Measurements from ENCODE around the gene IGSF8.
"Not testable (repeated sequence)": the region's sequence is repeated elsewhere in the genome, so short reads cannot be mapped to it uniquely, and the experiment has no call there.

IGSF8 gene

DNA sequence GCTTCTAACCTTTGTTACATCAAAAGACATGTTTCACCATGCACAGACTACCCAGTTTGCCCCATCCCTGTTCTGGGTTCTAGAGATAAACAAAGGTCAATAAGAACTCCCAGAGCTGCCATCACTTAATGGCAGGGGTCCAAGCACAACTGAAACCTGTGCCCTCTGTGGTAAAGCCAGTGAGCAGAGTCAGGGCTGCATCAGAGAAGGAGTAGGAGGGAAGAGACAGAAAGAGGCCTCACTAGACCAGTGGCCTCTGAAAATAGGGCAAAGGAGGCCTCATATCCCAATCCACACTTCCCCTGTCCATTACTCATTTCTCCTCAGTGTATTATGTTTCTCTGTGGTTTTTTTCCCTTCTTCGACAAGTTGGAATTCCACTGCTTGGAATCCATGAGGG, 27.3 kb upstream of the IGSF8 start:
- DNase-seq, result no peak

DNA sequence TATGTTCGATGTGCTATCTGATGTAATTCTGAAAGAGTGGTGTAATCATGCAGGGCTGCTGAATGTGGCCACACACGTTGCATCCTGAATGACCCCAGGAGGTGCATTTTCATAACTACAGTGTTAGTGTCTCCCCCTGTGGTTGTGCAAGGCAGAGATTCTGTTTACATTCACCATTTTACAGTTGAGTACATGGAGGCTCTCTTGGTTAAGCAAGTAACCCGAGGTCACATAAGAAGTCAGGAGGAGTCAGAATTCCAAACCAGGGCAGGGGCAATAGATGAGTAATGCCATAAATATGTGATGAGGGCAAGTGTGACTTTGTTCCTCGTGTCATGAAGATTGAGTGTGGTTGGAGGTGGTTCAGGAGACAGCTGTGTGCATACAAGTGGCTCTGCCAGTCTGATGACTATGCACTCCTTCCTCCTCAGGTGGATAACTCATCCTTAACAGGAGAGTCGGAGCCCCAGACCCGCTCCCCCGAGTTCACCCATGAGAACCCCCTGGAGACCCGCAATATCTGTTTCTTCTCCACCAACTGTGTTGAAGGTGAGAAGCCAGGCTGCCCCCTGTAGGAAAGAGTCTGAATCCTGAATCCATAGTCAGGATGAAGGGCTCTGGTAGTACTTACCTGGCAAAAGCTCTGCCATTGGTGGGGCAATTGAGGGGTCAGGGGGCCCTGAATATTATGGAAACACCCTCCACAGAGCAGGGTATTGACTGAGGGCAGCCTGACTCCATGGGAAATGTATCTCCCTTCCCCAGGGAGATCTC, 26.5 kb upstream of the IGSF8 start:
- DNase-seq, result no peak

DNA sequence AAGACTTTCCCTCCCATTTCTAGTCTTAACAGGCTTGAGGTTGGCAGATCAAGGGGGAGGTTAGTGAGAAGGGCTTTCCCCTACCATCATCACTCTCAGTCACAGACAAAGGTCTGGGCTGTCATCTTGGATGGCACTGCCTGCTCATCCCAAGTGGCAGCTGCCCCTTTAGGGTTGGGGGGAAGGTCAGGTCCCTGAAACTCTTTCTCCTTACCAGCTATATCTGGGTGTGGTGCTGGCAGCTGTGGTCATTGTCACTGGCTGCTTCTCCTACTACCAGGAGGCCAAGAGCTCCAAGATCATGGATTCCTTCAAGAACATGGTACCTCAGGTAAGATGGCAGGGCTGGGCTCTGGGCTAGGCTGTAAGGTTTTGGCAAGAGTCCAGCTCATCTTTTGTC, 25.3 kb upstream of the IGSF8 start:
- DNase-seq, result no peak

DNA sequence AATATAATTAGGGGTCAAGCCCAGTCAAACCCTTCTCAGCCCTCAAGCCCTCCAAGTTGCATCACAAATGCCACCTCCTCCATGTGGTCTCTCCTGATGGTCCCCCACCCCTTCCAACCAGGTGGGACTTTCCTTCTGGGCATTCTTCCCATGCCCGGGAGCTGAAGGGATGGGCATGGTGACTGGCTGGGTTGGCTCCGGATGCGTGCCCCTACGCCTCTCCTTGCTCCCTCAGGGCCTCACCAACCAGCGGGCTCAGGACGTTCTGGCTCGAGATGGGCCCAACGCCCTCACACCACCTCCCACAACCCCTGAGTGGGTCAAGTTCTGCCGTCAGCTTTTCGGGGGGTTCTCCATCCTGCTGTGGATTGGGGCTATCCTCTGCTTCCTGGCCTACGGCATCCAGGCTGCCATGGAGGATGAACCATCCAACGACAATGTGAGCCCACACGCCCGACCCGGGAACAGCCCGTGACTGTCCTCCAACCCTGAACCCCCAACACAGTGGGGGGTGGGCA, 24.6 kb upstream of the IGSF8 start:
- no peak for DNase-seq

DNA sequence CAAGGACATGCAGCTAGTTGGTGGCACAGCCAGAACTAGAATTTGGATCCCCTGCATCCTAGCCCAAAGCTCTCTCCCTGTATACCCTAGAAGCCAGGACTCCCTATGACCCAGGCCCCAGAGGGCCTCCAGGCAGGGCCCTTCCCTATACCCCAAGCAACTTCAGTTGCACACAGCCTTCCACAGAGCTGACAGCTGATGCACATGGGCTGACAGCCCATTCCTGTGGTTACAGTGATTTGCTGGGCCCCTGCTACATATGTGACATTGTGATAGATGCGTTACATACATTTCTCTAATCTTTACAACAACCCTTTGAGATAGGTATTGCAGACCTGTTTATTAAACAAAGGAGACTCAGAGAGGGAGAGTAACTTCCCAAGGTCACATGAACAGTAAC, 23.0 kb upstream of the IGSF8 start:
- no peak for DNase-seq

DNA sequence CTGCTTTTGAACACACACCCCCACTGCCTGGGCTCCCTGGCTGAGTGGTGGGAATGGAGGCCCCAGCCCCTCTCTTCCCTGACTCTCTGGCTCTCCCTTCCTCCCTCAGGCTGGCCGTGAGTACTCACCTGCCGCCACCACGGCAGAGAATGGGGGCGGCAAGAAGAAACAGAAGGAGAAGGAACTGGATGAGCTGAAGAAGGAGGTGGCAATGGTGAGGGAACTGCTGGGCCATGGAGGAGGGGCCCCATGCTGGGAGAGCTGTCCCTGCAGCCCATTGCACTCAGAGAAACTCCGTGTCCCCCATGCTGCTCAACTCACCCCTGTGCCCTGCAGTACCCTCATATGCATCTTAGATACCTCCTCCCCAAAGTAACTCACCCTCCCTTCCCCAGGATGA, 22.4 kb upstream of the IGSF8 start:
- no peak for DNase-seq

DNA sequence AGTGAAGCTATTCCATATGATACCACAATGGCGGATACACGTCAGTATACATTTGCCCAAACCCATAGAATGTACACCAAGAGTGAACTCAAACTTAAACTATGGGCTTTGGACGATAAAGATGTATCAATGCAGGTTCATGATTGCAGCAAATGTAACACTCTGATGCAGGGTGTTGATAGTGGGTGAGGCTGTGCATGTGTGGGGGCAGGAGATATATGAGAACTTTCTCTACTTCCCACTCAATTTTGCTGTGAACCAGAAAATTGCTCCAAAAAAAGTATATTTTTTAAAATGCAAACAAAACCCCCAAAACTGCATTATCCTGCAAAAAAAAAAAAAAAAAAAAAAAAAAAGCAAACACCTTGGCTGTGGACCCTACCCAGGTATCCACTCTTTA, 20.5 kb upstream of the IGSF8 start:
- DNase-seq, result no peak

DNA sequence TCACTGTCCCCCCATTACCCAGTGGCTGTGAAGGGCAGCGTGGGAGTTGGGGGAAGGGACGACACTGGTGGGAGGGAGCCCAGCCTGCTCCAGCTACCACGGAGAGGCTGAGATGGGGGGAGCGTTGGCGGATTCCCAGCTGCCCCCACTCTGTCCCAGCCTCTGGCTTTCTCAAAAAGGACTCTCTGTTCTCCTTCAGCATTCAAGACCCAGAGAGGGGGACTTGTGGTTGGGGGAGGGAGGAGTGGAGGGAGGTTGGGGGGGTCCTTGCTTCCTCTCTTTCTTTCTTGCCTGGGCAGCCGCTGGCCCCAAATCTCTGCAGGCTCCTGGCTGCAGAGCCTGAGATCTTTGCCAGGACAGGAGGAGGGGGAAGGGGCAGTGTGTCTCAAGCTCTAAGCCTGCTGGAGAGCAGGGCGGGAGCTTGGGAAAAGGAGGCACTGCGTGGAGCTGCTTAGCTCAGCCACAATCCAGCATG, 19.3 kb upstream of the IGSF8 start:
- DNase-seq, result no peak

DNA sequence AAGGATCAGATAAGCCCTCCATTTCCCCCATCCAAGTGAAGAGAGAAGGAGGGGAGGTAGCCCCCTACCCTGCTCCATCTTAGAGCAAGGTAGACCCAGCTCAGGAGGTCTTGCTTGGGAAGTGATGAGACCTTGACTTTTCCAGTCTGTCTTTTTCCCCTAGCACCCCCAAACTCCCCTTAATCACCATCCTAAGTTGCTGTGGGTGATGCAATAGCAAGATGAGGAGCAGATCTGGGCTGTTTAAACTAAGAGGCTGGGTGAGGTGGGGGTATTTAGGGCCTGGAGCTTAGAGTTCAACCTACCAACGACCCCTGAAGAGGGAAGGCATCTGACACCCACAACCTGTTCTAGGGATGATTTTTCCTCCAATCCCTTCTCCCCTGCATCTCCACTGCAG, 18.9 kb upstream of the IGSF8 start:
- DNase-seq, result no peak

DNA sequence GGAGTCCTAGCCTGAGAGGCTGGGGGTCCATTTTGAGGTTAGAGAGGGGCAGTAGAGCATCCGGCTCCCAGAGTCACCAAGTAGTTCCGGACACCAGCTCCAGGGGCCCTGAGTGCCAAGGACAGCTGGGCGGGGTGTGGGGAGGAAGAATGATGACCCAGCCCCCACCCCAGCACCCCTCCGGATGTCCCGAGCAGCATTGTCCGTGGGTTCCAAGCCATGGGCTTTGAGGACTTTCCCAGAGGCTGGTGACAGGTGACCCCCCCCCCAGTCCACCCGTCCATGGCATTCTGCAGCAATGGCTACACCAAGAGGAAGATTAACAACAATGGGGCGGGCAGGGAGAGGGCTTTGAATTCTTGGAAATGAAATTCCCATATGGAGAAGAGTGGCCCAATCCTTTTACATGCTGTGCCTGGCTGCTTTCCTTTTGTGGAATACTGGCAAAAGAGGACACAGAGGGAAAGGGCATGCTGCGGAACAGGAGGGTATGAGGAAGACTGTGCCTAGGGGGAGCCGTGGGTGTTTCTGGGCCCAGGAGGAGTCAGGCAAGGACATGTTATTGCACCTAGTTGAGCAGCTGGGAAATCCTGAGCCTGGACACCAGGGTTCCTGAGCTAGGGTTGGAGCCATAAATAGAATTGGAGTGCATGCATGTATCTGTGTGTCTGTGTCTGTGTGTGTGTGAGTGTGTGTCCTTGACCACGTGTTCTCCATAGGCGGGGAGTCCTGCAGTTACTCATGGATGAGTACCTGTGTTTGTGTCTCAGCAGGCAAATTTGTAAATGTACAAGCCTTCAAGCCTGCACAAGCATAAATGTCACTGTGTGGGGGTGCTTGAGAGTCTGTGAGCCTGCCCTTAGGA, 18.1 kb upstream of the IGSF8 start:
- no peak for DNase-seq

DNA sequence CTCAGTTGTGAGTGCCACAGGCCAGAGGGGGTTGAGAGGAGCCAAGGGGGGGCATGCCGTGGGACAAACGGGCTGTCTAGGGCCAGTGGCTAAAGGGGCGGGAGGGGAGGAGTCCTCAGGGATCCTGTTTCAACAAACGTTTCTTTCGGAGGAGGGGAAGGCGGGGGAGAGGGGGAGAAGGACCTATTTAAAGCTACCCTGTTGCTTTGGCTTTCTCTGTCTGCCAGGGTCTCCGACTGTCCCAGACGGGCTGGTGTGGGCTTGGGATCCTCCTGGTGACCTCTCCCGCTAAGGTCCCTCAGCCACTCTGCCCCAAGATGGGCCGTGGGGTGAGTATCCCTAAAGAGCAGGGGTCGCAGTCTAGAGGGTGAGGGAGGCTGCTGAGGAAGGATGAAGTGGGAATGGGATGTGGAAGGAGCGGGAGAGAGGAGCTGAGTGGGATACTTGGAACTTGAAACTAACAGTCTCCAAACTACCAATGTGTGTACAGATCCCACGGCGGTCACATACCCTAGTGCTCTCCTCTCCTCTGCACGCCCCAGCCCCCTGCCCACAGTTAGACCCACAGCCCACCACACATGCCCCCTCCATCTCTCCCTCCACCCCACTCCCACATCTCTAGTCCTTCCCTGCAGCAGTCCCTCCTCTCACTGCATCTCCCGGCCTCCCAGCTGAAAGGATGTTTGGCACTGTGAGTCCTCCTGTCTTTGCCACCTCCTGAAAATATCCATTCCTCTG, 17.3 kb upstream of the IGSF8 start, which contains the start of gene ATP1A2:
Gene ATP1A2 (plus strand): TSS at position 215 of the 738 bp plus-strand sequence. CDS start 103 bp downstream, at position 318.
- DNase-seq, result no peak

DNA sequence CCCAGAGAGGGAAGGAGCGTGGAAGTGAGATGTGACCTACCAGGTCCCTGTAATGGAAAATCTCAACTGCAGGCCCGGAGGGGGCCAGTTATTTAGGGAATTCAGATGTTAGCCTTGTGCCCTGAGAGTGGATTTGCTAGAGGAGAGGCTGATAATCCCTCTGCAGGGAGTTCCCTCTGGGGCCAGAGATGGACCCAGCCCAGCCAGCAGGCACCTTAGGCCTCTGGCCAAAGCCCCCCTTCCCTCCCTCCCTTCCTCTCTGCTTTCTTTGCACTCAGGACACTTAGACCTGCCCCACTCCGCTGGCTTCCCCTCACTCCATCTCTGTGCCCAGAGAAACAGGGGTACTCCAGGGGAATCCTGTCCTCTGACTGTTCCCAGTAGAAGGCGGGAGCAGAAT, 15.7 kb upstream of the IGSF8 start:
- no peak for DNase-seq

DNA sequence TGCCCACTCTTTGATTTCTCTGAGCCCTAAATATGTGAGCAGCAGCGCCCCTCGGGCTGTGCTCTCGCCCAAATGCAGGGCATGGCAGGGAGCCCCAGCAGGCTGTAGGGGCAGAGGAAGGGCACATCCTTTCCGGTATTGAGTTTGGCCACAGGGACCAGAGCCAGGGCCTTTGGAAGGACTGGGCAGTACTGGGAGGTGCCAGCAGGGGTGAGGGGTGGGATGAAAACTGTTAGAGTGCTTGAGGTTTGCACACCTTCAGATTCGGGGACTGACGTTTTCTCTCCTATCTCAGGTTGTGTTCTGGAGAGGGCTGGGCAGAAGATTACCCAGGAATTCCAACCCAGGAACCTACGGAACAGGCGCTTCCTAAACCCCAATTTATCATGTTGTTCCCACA, 15.0 kb upstream of the IGSF8 start:
- no peak for DNase-seq

DNA sequence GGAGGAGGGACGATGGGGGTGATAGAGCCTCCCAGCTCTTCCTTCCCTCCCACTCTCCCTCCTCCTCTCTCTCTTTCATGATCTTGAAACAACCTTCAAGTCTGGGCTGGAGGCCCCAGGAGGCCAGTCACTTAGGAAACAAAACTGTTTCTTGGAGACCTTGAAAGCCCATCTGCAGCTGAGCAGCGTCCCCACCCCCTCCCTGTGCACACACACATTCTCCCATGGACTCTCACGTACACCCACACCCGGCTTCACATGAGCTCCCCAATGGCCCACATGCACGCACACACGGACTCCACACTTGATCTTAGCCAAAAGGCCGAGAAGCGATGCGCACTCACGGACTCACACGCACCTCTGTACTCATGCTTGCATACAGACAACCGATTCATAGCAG, 13.9 kb upstream of the IGSF8 start:
- no peak for DNase-seq

DNA sequence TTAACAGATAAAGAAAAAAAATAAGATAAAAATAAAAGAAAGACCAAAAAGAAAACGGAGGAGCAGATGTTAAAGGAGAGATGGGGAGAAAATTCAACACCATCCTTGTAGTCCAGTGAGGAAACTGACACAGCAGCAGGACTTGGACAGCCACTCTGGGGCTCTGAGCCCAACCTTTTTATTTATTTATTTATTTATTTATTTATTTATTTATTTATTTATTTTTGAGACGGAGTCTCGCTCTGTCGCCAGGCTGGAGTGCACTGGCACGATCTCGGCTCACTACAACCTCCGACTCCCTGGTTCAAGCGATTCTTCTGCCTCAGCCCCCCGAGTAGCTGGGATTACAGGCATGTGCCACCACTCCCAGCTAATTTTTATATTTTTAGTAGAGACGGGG, 13.0 kb upstream of the IGSF8 start:
- DNase-seq, result not testable (repeated sequence)

DNA sequence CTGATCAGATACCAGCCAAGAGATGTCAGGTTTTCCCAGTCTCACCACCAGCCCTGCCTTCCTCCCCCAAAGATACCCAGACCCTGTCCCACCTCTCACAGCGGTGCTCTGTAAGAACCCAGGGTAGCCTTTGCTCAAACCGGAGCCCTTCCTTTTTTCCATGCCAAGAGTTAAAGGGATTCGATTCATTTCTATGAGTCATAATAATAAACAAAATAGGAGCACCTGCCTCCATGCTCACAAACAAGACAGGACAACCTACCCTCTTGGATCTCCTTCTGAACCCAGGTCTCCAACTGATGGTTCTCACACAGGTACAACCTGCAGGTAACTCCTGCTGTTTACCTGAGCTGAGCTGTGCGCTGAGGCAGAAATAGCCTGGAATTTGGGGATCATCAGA, 11.3 kb upstream of the IGSF8 start:
- no peak for DNase-seq

DNA sequence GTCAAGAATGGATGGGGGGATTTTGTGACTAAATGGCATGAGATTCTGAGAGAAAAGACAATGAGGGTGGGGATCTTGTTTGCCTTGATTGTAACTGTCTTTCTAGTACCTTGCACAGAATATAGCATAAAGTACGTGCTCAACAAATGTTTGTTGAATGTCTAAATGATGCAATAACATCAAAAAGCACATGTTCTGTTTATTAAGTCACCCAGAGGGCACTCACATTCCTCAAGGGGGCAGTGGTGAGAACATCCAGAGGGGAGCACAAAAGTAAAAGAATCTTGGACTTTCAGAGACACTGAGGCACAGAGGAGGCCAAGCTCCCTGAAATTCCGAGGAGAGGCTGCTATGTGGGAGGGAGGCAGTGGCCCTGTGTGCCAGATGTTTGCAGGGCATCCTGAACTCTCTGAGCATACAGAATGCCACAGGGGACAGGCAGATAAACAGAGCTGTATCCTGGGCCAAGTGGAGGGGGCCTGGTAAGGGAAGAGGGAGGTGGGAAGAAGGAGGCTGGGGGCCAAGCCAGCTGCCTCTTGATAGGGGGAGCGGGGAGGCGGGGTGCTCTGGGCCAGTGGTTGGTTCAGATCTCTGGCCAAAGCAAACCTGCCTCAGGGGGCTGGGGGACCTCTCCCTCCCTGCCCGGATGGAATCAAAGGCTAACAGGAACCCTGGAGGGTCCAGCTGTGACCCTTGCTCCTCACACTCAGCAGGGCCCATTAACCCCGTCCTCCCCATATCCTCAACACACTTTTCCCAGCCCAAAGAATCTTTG, 10.7 kb upstream of the IGSF8 start:
- no peak for DNase-seq

DNA sequence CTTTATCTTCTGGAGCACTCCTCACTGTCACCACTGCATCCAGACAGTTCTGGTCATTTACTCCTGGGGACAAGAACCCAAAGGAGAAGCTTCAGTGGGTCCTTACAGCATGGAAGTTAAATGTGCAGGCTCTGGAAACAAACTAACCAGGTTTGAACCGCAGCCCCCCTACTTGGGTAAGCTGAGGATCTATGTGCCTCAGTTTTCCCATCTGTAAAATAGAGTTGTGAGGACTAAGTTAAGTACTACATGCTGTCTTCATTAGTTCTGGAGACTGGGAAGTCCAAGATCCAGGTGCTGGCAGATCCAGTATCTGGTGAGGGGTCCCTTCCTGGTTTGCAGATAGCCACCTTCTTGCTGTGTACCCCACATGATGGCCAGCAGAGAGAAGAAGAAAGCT, 9.1 kb upstream of the IGSF8 start:
- no peak for DNase-seq

DNA sequence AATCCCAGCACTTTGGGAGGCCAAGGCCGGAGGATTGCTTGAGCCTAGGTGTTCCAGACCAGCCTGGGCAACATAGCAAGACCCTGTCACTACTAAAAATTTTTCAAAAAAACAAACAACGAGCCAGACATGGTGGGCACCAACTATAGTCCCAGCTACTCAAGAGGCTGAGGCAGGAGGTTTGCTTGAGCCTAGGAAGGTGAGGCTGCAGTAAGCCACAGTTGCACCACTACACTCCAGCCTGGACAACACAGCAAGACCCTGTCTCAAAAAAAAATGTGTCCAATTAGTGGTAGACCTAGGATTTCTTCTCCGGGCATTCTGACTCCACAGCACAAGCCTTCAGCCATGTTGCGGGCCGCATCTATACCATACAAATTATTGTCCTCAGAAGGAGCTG, 6.7 kb upstream of the IGSF8 start:
- DNase-seq, result no peak

DNA sequence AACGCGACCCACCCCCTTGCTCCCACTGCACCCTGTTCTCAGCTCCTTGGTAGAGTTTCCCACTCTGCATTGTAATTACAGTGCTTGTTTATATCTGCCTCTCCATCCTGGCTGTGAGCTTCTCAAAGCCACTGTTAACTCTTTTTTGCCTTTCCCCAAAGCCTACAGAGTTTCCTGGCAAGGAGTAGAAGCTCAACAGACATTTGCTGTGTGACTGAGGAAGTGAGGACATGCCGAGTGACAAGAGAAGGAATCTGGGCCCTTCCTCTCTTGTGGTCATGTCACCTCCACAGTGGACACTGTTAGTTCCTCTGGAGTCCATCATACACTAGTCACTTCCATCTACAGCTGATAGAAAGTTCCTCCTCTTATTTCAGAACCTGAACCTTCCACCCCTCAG, 6.1 kb upstream of the IGSF8 start:
- no peak for DNase-seq

DNA sequence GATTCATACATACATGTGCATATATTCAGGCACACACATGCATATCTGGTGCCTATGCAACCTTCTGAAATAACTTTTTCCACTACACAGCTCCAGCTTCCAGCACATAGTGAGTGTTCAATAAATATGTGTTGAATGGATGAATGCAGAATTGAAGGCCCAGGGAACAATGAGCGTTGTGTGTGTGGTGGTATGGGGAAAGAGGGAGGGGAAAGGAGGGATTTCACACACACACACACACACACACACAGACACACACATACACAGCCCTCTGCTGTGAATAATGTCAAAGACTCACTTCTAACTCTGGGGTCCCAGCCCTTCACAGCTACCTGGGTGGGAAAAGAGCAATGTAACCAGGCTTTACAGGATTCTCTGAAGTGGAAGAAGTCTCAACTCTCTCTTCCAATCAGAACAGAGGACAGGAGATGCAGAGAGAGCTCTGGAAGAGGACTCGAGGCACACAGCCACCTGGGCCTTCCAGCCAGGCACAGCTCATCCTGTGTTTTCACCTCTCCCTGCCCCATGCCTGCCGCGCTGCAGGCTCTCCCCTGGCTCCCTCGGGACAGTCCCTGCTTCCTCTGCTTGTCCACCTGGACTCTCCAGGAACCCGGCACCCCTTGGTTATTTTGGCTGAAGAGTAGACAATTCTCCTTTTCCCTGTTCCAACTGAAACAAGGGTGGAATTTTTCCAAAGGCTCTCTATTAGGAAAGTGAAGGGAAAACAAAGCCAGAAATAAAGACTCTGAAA, 5.4 kb upstream of the IGSF8 start:
- DNase-seq, result no peak

All from NCI-H1417 treated with DMSO at 0.1 percent for 48 hours (cell line).